ENCODE data around the gene ANKRD17. TPM values are rescaled to one million over a fixed set of nuclear protein-coding genes. Genes with fewer than 3 reads are reported as not detected.

ANKRD17 gene
- total RNA-seq, 4 donors from 2014 or later = 25.0 to 75.6 (median 56.7) TPM

GRCh38 chr4:73197220-73197619 lies 61.4 kb downstream of the ANKRD17 start:
- Histone ChIP-seq H3K4me1 (no peaks in the 10 kb centered on the region), H3K27ac (no peak overlapping the region), H3K27me3 (no peaks in the 10 kb centered on the region), H3K4me3 (no peak overlapping the region), H3K9me3 (no peaks in the 10 kb centered on the region), H3K36me3 (no peaks in the 10 kb centered on the region)
- TF ChIP-seq CTCF (IDR thresholded peaks at IDR 0.05) (no peak), POLR2A (IDR thresholded peaks at IDR 0.05) (no peak)
- intact Hi-C loops (cut with DNase I; ENCODE audit: low total_unique reads) = no loop called here
- DNase-seq = no peak

- no peak for DNase-seq
- H3K27ac ChIP-seq = no peak overlapping the region
- intact Hi-C loops (cut with DNase I; ENCODE audit: low total_unique reads) = no loop called here
- no peaks in the 10 kb centered on the region for H3K27me3 ChIP-seq
- no peak overlapping the region for H3K4me3 ChIP-seq
- TF ChIP-seq CTCF (IDR thresholded peaks at IDR 0.05) = no peak
- no peak for TF ChIP-seq POLR2A (IDR thresholded peaks at IDR 0.05)
- H3K36me3 ChIP-seq = no peaks in the 10 kb centered on the region
- no peaks in the 10 kb centered on the region for H3K4me1 ChIP-seq
- no peaks in the 10 kb centered on the region for H3K9me3 ChIP-seq
Measured at GRCh38 chr4:73194064-73194463, 64.5 kb downstream of the ANKRD17 start.

- Histone ChIP-seq H3K27ac (no peak overlapping the region), H3K27me3 (no peaks in the 10 kb centered on the region), H3K4me1 (no peaks in the 10 kb centered on the region), H3K36me3 (no peaks in the 10 kb centered on the region), H3K4me3 (no peak overlapping the region), H3K9me3 (no peaks in the 10 kb centered on the region)
- intact Hi-C loops (cut with DNase I; ENCODE audit: low total_unique reads) = no loop called here
- no peak for DNase-seq
- TF ChIP-seq POLR2A (IDR thresholded peaks at IDR 0.05) = no peak
- no peak for TF ChIP-seq CTCF (IDR thresholded peaks at IDR 0.05)
Measured at GRCh38 chr4:73193659-73194058, 64.9 kb downstream of the ANKRD17 start.

- H3K4me1 ChIP-seq = no peaks in the 10 kb centered on the region
- H3K36me3 ChIP-seq = no peaks in the 10 kb centered on the region
- no peaks in the 10 kb centered on the region for H3K9me3 ChIP-seq
- TF ChIP-seq CTCF (IDR thresholded peaks at IDR 0.05) (no peak), POLR2A (IDR thresholded peaks at IDR 0.05) (no peak)
- H3K4me3 ChIP-seq = no peak overlapping the region
- intact Hi-C loops (cut with DNase I; ENCODE audit: low total_unique reads) = no loop called here
- no peak overlapping the region for H3K27ac ChIP-seq
- no peak for DNase-seq
- no peaks in the 10 kb centered on the region for H3K27me3 ChIP-seq
Measured at GRCh38 chr4:73193155-73193554, 65.4 kb downstream of the ANKRD17 start.

- intact Hi-C loops (cut with DNase I; ENCODE audit: low total_unique reads) = no loop called here
- Histone ChIP-seq H3K36me3 (no peaks in the 10 kb centered on the region), H3K27ac (no peak overlapping the region), H3K9me3 (no peaks in the 10 kb centered on the region), H3K27me3 (no peaks in the 10 kb centered on the region), H3K4me3 (no peak overlapping the region), H3K4me1 (no peaks in the 10 kb centered on the region)
- DNase-seq = no peak
- TF ChIP-seq POLR2A (IDR thresholded peaks at IDR 0.05) = no peak
- no peak for TF ChIP-seq CTCF (IDR thresholded peaks at IDR 0.05)
Measured at GRCh38 chr4:73189274-73189810, 69.3 kb downstream of the ANKRD17 start.

Data from uterus (tissue), 4 donors.